ENCODE data around the gene SEMA4B. TPM values are rescaled to one million over a fixed set of nuclear protein-coding genes. Genes with fewer than 3 reads are reported as not detected.

SEMA4B gene
- total RNA-seq, 1 donor from 2014 or later: 48.7 TPM

DNA sequence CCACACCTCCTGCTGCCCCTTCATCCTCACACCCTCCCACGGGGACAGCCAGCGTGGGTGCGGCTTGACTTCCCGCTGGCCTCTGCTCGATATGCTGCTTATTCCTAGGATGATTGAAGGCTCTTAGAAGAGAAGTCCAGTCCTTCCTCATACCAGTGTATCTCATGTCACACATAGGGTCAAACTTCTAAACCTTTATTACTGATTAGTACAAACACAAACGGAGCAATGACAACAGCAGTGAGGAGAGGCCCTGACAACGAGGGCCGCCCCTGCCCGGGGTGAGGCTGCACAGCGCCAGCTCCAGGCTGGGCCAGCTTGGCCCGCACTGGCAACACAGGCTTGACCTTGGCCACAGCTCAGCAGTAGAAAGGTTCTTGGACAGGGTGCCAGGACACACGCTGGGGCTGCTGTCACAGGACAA is 29.0 kb downstream of the SEMA4B start:
- no peak for ATAC-seq
- Histone ChIP-seq H3K36me3 (peaks cover 59% of the 10 kb centered on the region), H3K9me3 (no peaks in the 10 kb centered on the region), H3K27ac (no peak overlapping the region), H3K4me1 (peaks cover 28% of the 10 kb centered on the region), H3K27me3 (no peaks in the 10 kb centered on the region), H3K4me3 (no peak overlapping the region)
- DNase-seq: no peak
- no peak for TF ChIP-seq CTCF (IDR thresholded peaks at IDR 0.05)
- intact Hi-C loops (cut with DNase I): no loop called here

DNA sequence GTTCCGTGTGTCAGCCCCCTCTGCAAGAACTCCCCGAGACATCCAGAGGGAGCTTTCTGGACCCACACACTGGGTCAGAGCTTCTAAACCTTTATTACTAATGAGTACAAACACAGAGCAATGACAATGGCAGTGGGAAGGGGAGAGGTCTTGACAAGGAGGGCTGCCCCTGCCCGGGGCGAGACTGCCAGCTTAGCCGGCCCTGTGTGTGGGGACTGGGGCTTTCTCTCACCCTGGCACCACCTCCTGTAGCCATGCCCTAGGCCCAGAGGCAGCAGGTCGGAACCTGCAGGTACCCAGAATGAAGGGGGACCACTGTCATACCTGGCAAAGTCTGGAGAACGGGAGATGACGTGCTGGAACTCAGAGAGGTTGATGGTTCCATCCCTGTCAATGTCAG is 29.5 kb downstream of the SEMA4B start:
- H3K4me3 ChIP-seq: no peak overlapping the region
- H3K9me3 ChIP-seq: no peaks in the 10 kb centered on the region
- no peak for TF ChIP-seq CTCF (IDR thresholded peaks at IDR 0.05)
- H3K4me1 ChIP-seq: peaks cover 31% of the 10 kb centered on the region
- no peak overlapping the region for H3K27ac ChIP-seq
- H3K27me3 ChIP-seq: no peaks in the 10 kb centered on the region
- DNase-seq (no peak), ATAC-seq (no peak)
- intact Hi-C loops (cut with DNase I): no loop called here
- peaks cover 54% of the 10 kb centered on the region for H3K36me3 ChIP-seq

DNA sequence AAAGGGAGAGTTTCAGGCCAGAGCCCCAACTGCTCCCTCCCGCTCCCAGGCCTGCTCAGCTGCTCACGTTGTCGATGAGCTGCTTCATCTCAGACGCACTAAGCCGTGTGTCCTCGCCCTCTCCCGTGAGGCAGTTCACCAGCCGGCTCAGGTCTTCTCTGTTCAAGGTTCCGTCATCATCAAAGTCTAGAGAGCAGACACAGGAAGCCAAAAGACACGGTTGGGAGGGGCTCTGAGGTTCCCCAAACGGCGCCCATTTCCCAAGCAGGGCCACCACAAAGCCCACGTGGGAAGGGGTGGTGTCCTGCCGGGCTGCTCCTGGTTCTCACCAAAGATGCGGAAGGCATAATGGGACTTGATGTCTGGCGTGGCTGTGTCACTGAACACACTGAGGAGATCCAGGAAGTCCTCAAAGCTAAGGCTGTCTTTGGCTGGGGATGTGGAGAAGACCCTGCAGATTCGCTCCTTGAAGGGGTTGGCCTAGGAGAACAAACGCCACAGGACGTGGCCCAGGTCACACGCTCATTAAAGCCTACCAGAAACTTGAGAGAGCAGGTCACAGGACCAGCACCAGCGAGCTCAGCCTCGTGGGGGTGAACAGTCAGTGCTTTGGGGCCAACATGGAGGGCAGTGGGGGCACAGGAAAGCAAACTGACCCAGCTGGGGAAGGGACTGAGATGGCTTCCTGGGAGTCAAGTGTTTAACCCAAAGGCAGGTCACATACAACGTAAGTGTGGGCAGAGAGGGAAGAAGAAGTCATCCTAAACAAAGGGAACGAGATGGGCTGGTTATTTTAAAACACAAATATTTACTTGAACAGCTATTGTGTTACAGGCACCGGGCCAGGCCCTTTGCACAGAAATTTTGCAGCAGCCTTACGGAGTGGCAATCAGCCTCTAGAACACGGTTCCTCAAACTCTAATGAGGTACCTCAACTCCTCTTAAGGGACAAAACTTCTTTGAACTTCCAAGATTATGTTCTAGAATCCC is 30.2 kb downstream of the SEMA4B start:
- peak; percentile 22 for ATAC-seq
- H3K4me1 ChIP-seq: peaks cover 31% of the 10 kb centered on the region
- no peak for TF ChIP-seq CTCF (IDR thresholded peaks at IDR 0.05)
- no peaks in the 10 kb centered on the region for H3K27me3 ChIP-seq
- H3K36me3 ChIP-seq: peaks cover 52% of the 10 kb centered on the region
- H3K4me3 ChIP-seq: no peak overlapping the region
- intact Hi-C loops (cut with DNase I): no loop called here
- no peaks in the 10 kb centered on the region for H3K9me3 ChIP-seq
- peak; percentile 78 for DNase-seq
- peak overlapping the region; percentile 27 for H3K27ac ChIP-seq

DNA sequence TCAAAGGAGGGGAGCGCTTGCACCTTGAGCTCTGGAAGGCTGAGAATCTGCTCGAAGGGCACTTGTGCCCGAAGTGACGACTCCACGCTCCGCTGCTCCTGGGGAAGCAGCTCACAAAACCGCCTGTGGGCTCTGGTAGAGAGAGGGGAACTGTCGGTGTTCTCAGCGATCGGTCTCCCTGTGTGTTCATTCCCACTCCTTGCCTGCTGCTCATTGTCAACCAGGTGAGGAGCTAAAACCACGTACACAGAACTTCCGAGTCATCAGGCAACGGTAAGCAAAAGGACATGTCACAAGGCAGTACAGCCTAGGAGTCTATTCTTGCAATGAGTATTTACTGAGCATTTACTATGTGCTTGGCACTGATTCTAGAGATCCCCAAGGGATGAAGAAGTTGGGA is 31.1 kb downstream of the SEMA4B start:
- peaks cover 31% of the 10 kb centered on the region for H3K4me1 ChIP-seq
- peaks cover 52% of the 10 kb centered on the region for H3K36me3 ChIP-seq
- no peak for DNase-seq
- H3K4me3 ChIP-seq: peak overlapping the region; percentile 95
- H3K27ac ChIP-seq: no peak overlapping the region
- no peaks in the 10 kb centered on the region for H3K9me3 ChIP-seq
- ATAC-seq: no peak
- intact Hi-C loops (cut with DNase I): no loop called here
- H3K27me3 ChIP-seq: no peaks in the 10 kb centered on the region
- TF ChIP-seq CTCF (IDR thresholded peaks at IDR 0.05): no peak

DNA sequence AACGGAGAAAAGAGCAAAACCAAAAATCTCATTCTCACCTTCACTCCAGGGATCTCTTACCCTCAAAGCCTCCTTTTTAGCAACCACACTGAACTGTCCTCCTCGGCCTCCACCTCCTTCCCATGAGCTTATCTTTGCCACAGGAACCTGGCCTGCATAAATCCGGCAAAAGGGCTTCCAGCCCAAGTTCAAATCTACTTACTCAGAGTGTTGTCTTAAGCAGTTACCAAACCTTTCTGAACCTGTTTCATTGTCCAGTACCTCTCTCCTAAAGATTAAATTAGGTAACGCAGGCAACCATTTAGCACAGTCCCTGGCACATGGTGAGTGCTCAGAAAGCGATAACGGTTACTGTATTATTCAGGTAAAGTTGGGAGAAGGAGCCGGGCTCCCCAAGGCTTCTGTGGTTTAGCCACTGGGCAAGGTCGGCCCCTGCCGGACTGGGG is 31.8 kb downstream of the SEMA4B start:
- no peaks in the 10 kb centered on the region for H3K27me3 ChIP-seq
- no peaks in the 10 kb centered on the region for H3K9me3 ChIP-seq
- no peak for DNase-seq
- H3K27ac ChIP-seq: peak overlapping the region; percentile 97
- H3K36me3 ChIP-seq: peaks cover 52% of the 10 kb centered on the region
- ATAC-seq: no peak
- H3K4me3 ChIP-seq: peak overlapping the region; percentile 95
- intact Hi-C loops (cut with DNase I): no loop called here
- H3K4me1 ChIP-seq: peaks cover 31% of the 10 kb centered on the region
- peak; percentile 54 for TF ChIP-seq CTCF (IDR thresholded peaks at IDR 0.05)
